22Rv1 (cell line): ENCODE measurements around the gene WRAP73.

Experiments
- CTCF ChIP-seq: fragments of 450-650 bp; IDR thresholded peaks from 2 replicates; pipeline ENCODE4 v1.5.1; 2017; ENCODE audit warnings: mild to moderate bottlenecking
- ZFX ChIP-seq: fragments of 450-650 bp; IDR thresholded peaks from 2 replicates; pipeline ENCODE4 v1.6.1; 2017; ENCODE audit warnings: antibody characterized with exemption, borderline replicate concordance

- no peak for TF ChIP-seq CTCF
- no peak for TF ChIP-seq ZFX
These were observed 38.5 kb downstream of the WRAP73 start, which contains the start of gene MEGF6 for GRCh38 chr1:3611170-3612019.
